Neural cell (in vitro differentiated cells): ENCODE measurements around the gene MYCBPAP. TPM values are rescaled to one million over a fixed set of nuclear protein-coding genes. Genes with fewer than 3 reads are reported as not detected.

Experiments used
- H2AFZ ChIP-seq: fragments of 200-600, 300-800 bp; sonication (generic), shearing (Covaris generic); 2 replicates; pipeline ENCODE4 v1.6.0; 2014; ENCODE audit warnings: low read depth, mild to moderate bottlenecking, antibody characterized with exemption, low read length, moderate library complexity
- H3F3A ChIP-seq: fragments of 200-600 bp; shearing (Covaris generic); 2 replicates; pipeline ENCODE4 v1.6.1; 2016; ENCODE audit warnings: mild to moderate bottlenecking, moderate library complexity, mixed read lengths, antibody characterized with exemption, low read length; ENCODE audit not compliant: insufficient read depth, poor library complexity, severe bottlenecking
- H3K27ac ChIP-seq: fragments of 200-600, 300-800 bp; sonication (generic), shearing (Covaris generic); 2 replicates; pipeline ENCODE4 v1.5.1; 2014; ENCODE audit warnings: mild to moderate bottlenecking, low read length, moderate library complexity
- H3K27me3 ChIP-seq: fragments of 300-800, 200-600 bp; sonication (generic), shearing (Covaris generic); 2 replicates; pipeline ENCODE4 v1.6.0; 2014; ENCODE audit warnings: mild to moderate bottlenecking, low read depth, low read length, moderate library complexity; ENCODE audit not compliant: insufficient read depth
- H3K36me3 ChIP-seq: fragments of 300-800, 200-600 bp; sonication (generic), shearing (Covaris generic); 2 replicates; pipeline ENCODE4 v1.5.1; 2014; ENCODE audit warnings: mild to moderate bottlenecking, antibody characterized with exemption, low read length, moderate library complexity; ENCODE audit not compliant: insufficient read depth
- H3K4me2 ChIP-seq: fragments of 300-800, 200-600 bp; sonication (generic), shearing (Covaris generic); 2 replicates; pipeline ENCODE4 v1.6.0; 2014; ENCODE audit warnings: mild to moderate bottlenecking, low read length
- H3K4me3 ChIP-seq: fragments of 300-800, 200-600 bp; sonication (generic), shearing (Covaris generic); 2 replicates; pipeline ENCODE4 v1.5.1; 2014; ENCODE audit warnings: mild to moderate bottlenecking, low read length, moderate library complexity
- H3K79me2 ChIP-seq: fragments of 200-600 bp; shearing (Covaris generic); replicated peaks from 2 replicates; pipeline ENCODE4 v1.6.0; 2014; ENCODE audit warnings: mild to moderate bottlenecking, low read length, moderate library complexity; ENCODE audit not compliant: insufficient read depth
- H3K9ac ChIP-seq: fragments of 300-800, 200-600 bp; sonication (generic), shearing (Covaris generic); 2 replicates; pipeline ENCODE4 v1.6.1; 2016; ENCODE audit warnings: mild to moderate bottlenecking, low read length, mixed read lengths
- H3K9me2 ChIP-seq: fragments of 200-600 bp; shearing (Covaris generic); 2 replicates; pipeline ENCODE4 v1.6.1; 2016; ENCODE audit warnings: mild to moderate bottlenecking, low read length, mixed read lengths; ENCODE audit not compliant: insufficient read depth
- H3K9me3 ChIP-seq: fragments of 200-600, 300-800 bp; sonication (generic), shearing (Covaris generic); 2 replicates; pipeline ENCODE4 v1.6.1; 2016; ENCODE audit warnings: mild to moderate bottlenecking, mixed run types, low read length, moderate library complexity, mixed read lengths
- H4K20me1 ChIP-seq: fragments of 200-600 bp; shearing (Covaris generic); 2 replicates; pipeline ENCODE4 v1.6.1; 2016; ENCODE audit warnings: mild to moderate bottlenecking, mixed run types; ENCODE audit not compliant: insufficient read depth
- EP300 ChIP-seq: fragments of 450-650 bp; conservative IDR thresholded peaks from 2 replicates; pipeline ENCODE4 v1.6.1; 2014; ENCODE audit warnings: antibody characterized with exemption, mild to moderate bottlenecking, moderate library complexity; ENCODE audit not compliant: poor library complexity, severe bottlenecking
- EZH2 ChIP-seq: fragments of 200-600, 300-800 bp; shearing (Covaris generic), sonication (generic); IDR thresholded peaks from 2 replicates; pipeline ENCODE4 v1.6.1; 2014; ENCODE audit warnings: antibody characterized with exemption, low read length, borderline replicate concordance, mild to moderate bottlenecking; ENCODE audit not compliant: insufficient read depth, poor library complexity, severe bottlenecking
- TAF1 ChIP-seq: IDR thresholded peaks from 2 replicates; pipeline ENCODE4 v1.6.1; 2012; ENCODE audit warnings: low read depth
- polyA plus RNA-seq: library from polyadenylated mRNA; depleted of rRNA; stranded (reverse); fragments of >200 nt; gene quantifications from 2 replicates; pipeline ENCODE4 v1.2.3, GENCODE V29; 2014
- TF ChIP-seq, protein P1 (sequence below): IDR thresholded peaks from 2 replicates; pipeline ENCODE4 v1.6.1; 2012; ENCODE audit warnings: borderline replicate concordance
- TF ChIP-seq, protein P2 (sequence below): fragments of 450-650 bp; IDR thresholded peaks from 2 replicates; pipeline ENCODE4 v1.5.1; 2014; ENCODE audit warnings: antibody characterized with exemption, mild to moderate bottlenecking, moderate library complexity; ENCODE audit not compliant: poor library complexity, severe bottlenecking

Gene MYCBPAP
- polyA plus RNA-seq, 1 donor from 2014 or later: 0.35 TPM

DNA sequence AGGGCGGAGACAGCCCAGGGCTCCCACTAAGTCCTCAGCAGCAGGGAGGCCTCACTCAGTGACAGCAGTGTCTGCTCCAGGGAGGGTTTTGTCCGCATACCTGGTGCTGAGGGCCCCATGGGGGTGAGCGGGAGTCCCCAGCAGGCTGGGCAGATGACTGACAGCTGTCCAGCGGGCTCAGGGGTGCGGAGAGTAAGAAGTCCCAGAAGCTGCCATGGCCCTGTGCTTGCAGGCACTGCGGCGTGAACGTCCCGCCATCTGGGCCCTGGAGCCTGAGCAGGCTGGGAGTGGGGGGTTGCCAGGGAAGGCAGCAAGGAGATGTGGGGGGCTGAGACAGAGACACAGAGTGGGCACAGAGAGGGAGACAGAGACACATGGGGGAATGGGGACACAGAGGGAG, 72.4 kb downstream of the MYCBPAP start:
- Histone ChIP-seq H3K36me3 (no peaks in the 10 kb centered on the region), H3F3A (no peaks in the 10 kb centered on the region), H3K27ac (no peak overlapping the region), H3K4me2 (no peak overlapping the region), H3K9ac (no peak overlapping the region), H3K9me3 (no peaks in the 10 kb centered on the region), H3K4me3 (no peak overlapping the region), H3K9me2 (no peaks in the 10 kb centered on the region), H3K79me2 (no peaks in the 10 kb centered on the region), H3K27me3 (no peaks in the 10 kb centered on the region), H4K20me1 (no peaks in the 10 kb centered on the region), H2AFZ (no peak overlapping the region)
- TF ChIP-seq EZH2 (no peak), EP300 (no peak), TAF1 (no peak)
- TF ChIP-seq, protein P1, sequence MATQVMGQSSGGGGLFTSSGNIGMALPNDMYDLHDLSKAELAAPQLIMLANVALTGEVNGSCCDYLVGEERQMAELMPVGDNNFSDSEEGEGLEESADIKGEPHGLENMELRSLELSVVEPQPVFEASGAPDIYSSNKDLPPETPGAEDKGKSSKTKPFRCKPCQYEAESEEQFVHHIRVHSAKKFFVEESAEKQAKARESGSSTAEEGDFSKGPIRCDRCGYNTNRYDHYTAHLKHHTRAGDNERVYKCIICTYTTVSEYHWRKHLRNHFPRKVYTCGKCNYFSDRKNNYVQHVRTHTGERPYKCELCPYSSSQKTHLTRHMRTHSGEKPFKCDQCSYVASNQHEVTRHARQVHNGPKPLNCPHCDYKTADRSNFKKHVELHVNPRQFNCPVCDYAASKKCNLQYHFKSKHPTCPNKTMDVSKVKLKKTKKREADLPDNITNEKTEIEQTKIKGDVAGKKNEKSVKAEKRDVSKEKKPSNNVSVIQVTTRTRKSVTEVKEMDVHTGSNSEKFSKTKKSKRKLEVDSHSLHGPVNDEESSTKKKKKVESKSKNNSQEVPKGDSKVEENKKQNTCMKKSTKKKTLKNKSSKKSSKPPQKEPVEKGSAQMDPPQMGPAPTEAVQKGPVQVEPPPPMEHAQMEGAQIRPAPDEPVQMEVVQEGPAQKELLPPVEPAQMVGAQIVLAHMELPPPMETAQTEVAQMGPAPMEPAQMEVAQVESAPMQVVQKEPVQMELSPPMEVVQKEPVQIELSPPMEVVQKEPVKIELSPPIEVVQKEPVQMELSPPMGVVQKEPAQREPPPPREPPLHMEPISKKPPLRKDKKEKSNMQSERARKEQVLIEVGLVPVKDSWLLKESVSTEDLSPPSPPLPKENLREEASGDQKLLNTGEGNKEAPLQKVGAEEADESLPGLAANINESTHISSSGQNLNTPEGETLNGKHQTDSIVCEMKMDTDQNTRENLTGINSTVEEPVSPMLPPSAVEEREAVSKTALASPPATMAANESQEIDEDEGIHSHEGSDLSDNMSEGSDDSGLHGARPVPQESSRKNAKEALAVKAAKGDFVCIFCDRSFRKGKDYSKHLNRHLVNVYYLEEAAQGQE: no peak
- TF ChIP-seq, protein P2, sequence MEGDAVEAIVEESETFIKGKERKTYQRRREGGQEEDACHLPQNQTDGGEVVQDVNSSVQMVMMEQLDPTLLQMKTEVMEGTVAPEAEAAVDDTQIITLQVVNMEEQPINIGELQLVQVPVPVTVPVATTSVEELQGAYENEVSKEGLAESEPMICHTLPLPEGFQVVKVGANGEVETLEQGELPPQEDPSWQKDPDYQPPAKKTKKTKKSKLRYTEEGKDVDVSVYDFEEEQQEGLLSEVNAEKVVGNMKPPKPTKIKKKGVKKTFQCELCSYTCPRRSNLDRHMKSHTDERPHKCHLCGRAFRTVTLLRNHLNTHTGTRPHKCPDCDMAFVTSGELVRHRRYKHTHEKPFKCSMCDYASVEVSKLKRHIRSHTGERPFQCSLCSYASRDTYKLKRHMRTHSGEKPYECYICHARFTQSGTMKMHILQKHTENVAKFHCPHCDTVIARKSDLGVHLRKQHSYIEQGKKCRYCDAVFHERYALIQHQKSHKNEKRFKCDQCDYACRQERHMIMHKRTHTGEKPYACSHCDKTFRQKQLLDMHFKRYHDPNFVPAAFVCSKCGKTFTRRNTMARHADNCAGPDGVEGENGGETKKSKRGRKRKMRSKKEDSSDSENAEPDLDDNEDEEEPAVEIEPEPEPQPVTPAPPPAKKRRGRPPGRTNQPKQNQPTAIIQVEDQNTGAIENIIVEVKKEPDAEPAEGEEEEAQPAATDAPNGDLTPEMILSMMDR: no peak

Other genes with a start within 250 kb of the MYCBPAP start
- not detected in 2 replicates for gene TMEM92, start 234.0 kb upstream of the MYCBPAP start, polyA plus RNA-seq
- gene XYLT2, start 162.3 kb upstream of the MYCBPAP start, polyA plus RNA-seq: 6.9 and 9.5 TPM in 2 replicates
- gene MRPL27, start 135.3 kb upstream of the MYCBPAP start, polyA plus RNA-seq: 118 and 138 TPM in 2 replicates
- gene EME1, start 135.2 kb upstream of the MYCBPAP start, polyA plus RNA-seq: 1.1 and 5.4 TPM in 2 replicates
- gene LRRC59, start 110.9 kb upstream of the MYCBPAP start, polyA plus RNA-seq: 67.2 and 71.4 TPM in 2 replicates
- gene ACSF2, start 82.2 kb upstream of the MYCBPAP start, polyA plus RNA-seq: not detected in 2 replicates
- gene CHAD, start 39.6 kb upstream of the MYCBPAP start, polyA plus RNA-seq: not detected in 2 replicates
- 61.9 and 73.5 TPM in 2 replicates for gene RSAD1, start 29.6 kb upstream of the MYCBPAP start, polyA plus RNA-seq
- not detected in 2 replicates for gene EPN3, start 24.3 kb downstream of the MYCBPAP start, polyA plus RNA-seq
- gene SPATA20, start 38.7 kb downstream of the MYCBPAP start, polyA plus RNA-seq: 48.1 and 53.5 TPM in 2 replicates
- 10.9 and 11.0 TPM in 2 replicates for gene CACNA1G, start 52.3 kb downstream of the MYCBPAP start, polyA plus RNA-seq
- 0.08 TPM in 1 of 2 replicates, not detected in the other for gene ABCC3, start 126.4 kb downstream of the MYCBPAP start, polyA plus RNA-seq
- 15.2 and 16.1 TPM in 2 replicates for gene ANKRD40, start 199.5 kb downstream of the MYCBPAP start, polyA plus RNA-seq
- gene LUC7L3, start 211.2 kb downstream of the MYCBPAP start, polyA plus RNA-seq: 634 and 677 TPM in 2 replicates